ENCODE results near the gene LRRC56. TPM values are rescaled to one million over a fixed set of nuclear protein-coding genes. Genes with fewer than 3 reads are reported as not detected.

Gene LRRC56
- total and polyA plus RNA-seq, 4 donors, result 0.08 to 0.46 (median 0.20) TPM

DNA sequence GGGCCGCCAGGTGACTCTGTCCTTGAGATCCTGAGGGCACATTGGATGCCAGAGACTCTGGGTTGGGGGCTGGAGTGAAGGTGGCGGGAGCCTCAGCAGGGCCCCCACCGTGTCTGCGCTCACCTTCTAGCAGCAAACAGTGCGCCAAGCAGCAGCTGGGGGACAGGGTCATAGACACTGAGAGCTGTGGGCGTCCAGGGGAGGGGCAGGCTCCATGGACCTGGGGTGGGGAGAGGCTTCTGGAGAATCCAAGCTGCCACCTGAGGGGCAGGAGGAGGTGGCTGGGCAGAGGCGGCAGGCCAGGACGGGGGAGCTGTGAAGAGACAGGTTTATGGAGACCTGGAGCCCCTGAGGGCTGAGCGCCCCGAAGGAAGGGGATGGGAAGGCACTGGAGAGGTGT, 47.0 kb downstream of the LRRC56 start (continued):
- TF ChIP-seq, protein P1, sequence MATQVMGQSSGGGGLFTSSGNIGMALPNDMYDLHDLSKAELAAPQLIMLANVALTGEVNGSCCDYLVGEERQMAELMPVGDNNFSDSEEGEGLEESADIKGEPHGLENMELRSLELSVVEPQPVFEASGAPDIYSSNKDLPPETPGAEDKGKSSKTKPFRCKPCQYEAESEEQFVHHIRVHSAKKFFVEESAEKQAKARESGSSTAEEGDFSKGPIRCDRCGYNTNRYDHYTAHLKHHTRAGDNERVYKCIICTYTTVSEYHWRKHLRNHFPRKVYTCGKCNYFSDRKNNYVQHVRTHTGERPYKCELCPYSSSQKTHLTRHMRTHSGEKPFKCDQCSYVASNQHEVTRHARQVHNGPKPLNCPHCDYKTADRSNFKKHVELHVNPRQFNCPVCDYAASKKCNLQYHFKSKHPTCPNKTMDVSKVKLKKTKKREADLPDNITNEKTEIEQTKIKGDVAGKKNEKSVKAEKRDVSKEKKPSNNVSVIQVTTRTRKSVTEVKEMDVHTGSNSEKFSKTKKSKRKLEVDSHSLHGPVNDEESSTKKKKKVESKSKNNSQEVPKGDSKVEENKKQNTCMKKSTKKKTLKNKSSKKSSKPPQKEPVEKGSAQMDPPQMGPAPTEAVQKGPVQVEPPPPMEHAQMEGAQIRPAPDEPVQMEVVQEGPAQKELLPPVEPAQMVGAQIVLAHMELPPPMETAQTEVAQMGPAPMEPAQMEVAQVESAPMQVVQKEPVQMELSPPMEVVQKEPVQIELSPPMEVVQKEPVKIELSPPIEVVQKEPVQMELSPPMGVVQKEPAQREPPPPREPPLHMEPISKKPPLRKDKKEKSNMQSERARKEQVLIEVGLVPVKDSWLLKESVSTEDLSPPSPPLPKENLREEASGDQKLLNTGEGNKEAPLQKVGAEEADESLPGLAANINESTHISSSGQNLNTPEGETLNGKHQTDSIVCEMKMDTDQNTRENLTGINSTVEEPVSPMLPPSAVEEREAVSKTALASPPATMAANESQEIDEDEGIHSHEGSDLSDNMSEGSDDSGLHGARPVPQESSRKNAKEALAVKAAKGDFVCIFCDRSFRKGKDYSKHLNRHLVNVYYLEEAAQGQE (IDR thresholded peaks at IDR 0.05), result no peak
- TF ChIP-seq GABPA (IDR thresholded peaks at IDR 0.05 in 1 of 2, conservative IDR thresholded peaks at IDR 0.05 in 1 of 2) (no peak), SP1 (IDR thresholded peaks at IDR 0.05) (no peak), MAX (IDR thresholded peaks at IDR 0.05) (no peak), HNF4A (conservative IDR thresholded peaks at IDR 0.05) (no peak), RAD21 (IDR thresholded peaks at IDR 0.05) (no peak)

- Histone ChIP-seq H3K4me1 (ENCODE audit: control insufficient read depth in 4 of 4, insufficient read depth in 4 of 4, low read length in 3 of 4) (peaks cover 11 to 31% (median 22%) of the 10 kb centered on the region in 4 donors), H3K27ac (ENCODE audit: low read depth in 1 of 2, low read length in 2 of 2) (peak overlapping the region; percentile 76 to 85), H3K4me3 (ENCODE audit: low read depth in 1 of 3, low read length in 3 of 3) (no peak overlapping the region), H3K9me3 (ENCODE audit: control insufficient read depth in 4 of 4, low read length in 3 of 4) (no peaks in the 10 kb centered on the region), H3K27me3 (ENCODE audit: control insufficient read depth in 4 of 4, insufficient read depth in 4 of 4, low read length in 3 of 4) (no peaks in the 10 kb centered on the region), H3K9ac (ENCODE audit: low read depth in 1 of 2, low read length in 2 of 2) (no peak overlapping the region), H3K36me3 (ENCODE audit: control insufficient read depth in 4 of 4, insufficient read depth in 3 of 4, low read depth in 1 of 4, low read length in 3 of 4) (peaks cover 15 to 40% (median 22%) of the 10 kb centered on the region in 4 donors)
- no peak for DNase-seq (ENCODE audit: low spot score)
- 80% methylated on average over 32 of the region's 32 CpGs for WGBS
- no peak for TF ChIP-seq MAX (IDR thresholded peaks at IDR 0.05)
- peak; percentile 53 to 79 for TF ChIP-seq HNF4A (conservative IDR thresholded peaks at IDR 0.05)
- peak; percentile 60 for TF ChIP-seq FOXA1 (IDR thresholded peaks at IDR 0.05)
- TF ChIP-seq, protein P2, sequence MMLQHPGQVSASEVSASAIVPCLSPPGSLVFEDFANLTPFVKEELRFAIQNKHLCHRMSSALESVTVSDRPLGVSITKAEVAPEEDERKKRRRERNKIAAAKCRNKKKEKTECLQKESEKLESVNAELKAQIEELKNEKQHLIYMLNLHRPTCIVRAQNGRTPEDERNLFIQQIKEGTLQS (IDR thresholded peaks at IDR 0.05), result no peak
- peak; percentile 61 for TF ChIP-seq FOXA2 (IDR thresholded peaks at IDR 0.05)
- TF ChIP-seq, protein P3, sequence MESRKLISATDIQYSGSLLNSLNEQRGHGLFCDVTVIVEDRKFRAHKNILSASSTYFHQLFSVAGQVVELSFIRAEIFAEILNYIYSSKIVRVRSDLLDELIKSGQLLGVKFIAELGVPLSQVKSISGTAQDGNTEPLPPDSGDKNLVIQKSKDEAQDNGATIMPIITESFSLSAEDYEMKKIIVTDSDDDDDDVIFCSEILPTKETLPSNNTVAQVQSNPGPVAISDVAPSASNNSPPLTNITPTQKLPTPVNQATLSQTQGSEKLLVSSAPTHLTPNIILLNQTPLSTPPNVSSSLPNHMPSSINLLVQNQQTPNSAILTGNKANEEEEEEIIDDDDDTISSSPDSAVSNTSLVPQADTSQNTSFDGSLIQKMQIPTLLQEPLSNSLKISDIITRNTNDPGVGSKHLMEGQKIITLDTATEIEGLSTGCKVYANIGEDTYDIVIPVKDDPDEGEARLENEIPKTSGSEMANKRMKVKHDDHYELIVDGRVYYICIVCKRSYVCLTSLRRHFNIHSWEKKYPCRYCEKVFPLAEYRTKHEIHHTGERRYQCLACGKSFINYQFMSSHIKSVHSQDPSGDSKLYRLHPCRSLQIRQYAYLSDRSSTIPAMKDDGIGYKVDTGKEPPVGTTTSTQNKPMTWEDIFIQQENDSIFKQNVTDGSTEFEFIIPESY (IDR thresholded peaks at IDR 0.05), result no peak
- no peak for TF ChIP-seq TAF1 (conservative IDR thresholded peaks at IDR 0.05)
- no peak for TF ChIP-seq EGR1 (IDR thresholded peaks at IDR 0.05; ENCODE audit: low read depth in 2 of 2)
- no peak for TF ChIP-seq JUND (IDR thresholded peaks at IDR 0.05)
- TF ChIP-seq RAD21 (IDR thresholded peaks at IDR 0.05), result no peak
- TF ChIP-seq NR2F2 (IDR thresholded peaks at IDR 0.05), result no peak
- no peak for TF ChIP-seq HNF4G (IDR thresholded peaks at IDR 0.05)
- peak in 1 of 2 donors; percentile 12 for TF ChIP-seq GABPA (IDR thresholded peaks at IDR 0.05 in 1 of 2, conservative IDR thresholded peaks at IDR 0.05 in 1 of 2)
- peak; percentile 28 to 78 for TF ChIP-seq RXRA (IDR thresholded peaks at IDR 0.05)
These were observed 49.3 kb downstream of the LRRC56 start for GRCh38 chr11:586376-587316.

Measured in liver (tissue), 9 donors.